K562 (cell line): ENCODE measurements around the gene ZNF350. TPM values are rescaled to one million over a fixed set of nuclear protein-coding genes. Genes with fewer than 3 reads are reported as not detected.
A peak's percentile ranks its signal among the peaks of the same experiment; 100 is the strongest.

Experiments
- ARID4B ChIP-seq: sonication (generic); formaldehyde crosslinking; IDR thresholded peaks from 2 replicates; pipeline ENCODE4 v1.8.0; 2022; ENCODE audit warnings: mild to moderate bottlenecking, missing genetic modification reagents
- HNRNPLL ChIP-seq: fragments of 200-400 bp; formaldehyde crosslinking; IDR thresholded peaks from 2 replicates; pipeline ENCODE4 v1.6.1; 2017; ENCODE audit warnings: low read length, low read depth, mild to moderate bottlenecking; ENCODE audit not compliant: poor library complexity, severe bottlenecking
- JUN ChIP-seq, 2 experiments: sonication (generic) in 1 of 2; formaldehyde crosslinking in 1 of 2; IDR thresholded peaks; 2 replicates each; pipeline versions ENCODE4 v1.6.1 to v1.8.0; 2012 to 2022; ENCODE audit warnings: borderline replicate concordance in 2 of 2, mild to moderate bottlenecking in 2 of 2, improper control_type of control experiment in 1 of 2, low read depth in 1 of 2, low read length in 1 of 2, missing genetic modification reagents in 1 of 2
- MCM5 ChIP-seq: fragments of 450-650 bp; IDR thresholded peaks from 2 replicates; pipeline ENCODE4 v1.6.1; 2016; ENCODE audit warnings: low read depth
- MTA1 ChIP-seq: fragments of 450-650 bp; IDR thresholded peaks from 2 replicates; pipeline ENCODE4 v1.6.1; 2017; ENCODE audit warnings: borderline replicate concordance
- SNIP1 ChIP-seq: fragments of 450-650 bp; IDR thresholded peaks from 2 replicates; pipeline ENCODE4 v1.7.1; 2017; ENCODE audit warnings: low read depth, mild to moderate bottlenecking
- SRSF9 ChIP-seq: fragments of 200-400 bp; formaldehyde crosslinking; IDR thresholded peaks from 2 replicates; pipeline ENCODE4 v1.6.1; 2017; ENCODE audit warnings: low read depth, low read length, borderline replicate concordance
- ZNF165 ChIP-seq: fragments of 250-450 bp; sonication (Bioruptor Pico); IDR thresholded peaks from 2 replicates; pipeline ENCODE4 v1.4.0; 2020; ENCODE audit warnings: borderline replicate concordance
- ZNF518B ChIP-seq: fragments of 250-450 bp; sonication (Bioruptor Pico); IDR thresholded peaks from 2 replicates; pipeline ENCODE4 v1.5.0; 2021; ENCODE audit warnings: mild to moderate bottlenecking, moderate library complexity
- ZNF77 ChIP-seq: fragments of 250-450 bp; sonication (Bioruptor Pico); IDR thresholded peaks from 2 replicates; pipeline ENCODE4 v1.5.0; 2020
- polyA plus RNA-seq, 8 experiments: library from polyadenylated mRNA; depleted of rRNA in 4 of 8; stranded (reverse) in 5 of 8; unstranded in 3 of 8; fragments of >200 nt; fragmentation: Nextera tagmentation in 2 of 8; fragmentation: Illumina TruSeq in 1 of 8; extraction: Ambion mirVana in 2 of 8; extraction: Trizol in 1 of 8; gene quantifications; 2 replicates each; pipeline versions ENCODE4 v1.2.1 to v1.2.3, GENCODE V29; 2011 to 2014; ENCODE audit warnings: inconsistent platforms in 1 of 8, missing spikeins in 1 of 8
- total RNA-seq, 7 experiments: library from RNA; depleted of rRNA in 6 of 7; stranded (reverse); fragments of >200 nt in 6 of 7; fragmentation: Illumina TruSeq in 2 of 7; extraction: Trizol in 2 of 7; gene quantifications; 2 replicates each; pipeline versions ENCODE4 v1.2.1 to v1.2.3, GENCODE V29; 2011 to 2021; ENCODE audit warnings: low replicate concordance in 1 of 7
- TF ChIP-seq, protein P1 (sequence below), 2 experiments: fragments of 450-650 bp; IDR thresholded peaks; 2 replicates each; pipeline ENCODE4 v1.6.1; 2018; ENCODE audit warnings: mild to moderate bottlenecking in 2 of 2, low read depth in 1 of 2; ENCODE audit not compliant: partially characterized antibody in 2 of 2

Gene ZNF350
- total and polyA plus RNA-seq, 9 of the 15 experiments (the other 6 are each of a cell fraction or from before 2014, with no cell fraction given): 1.7 to 4.8 (median 2.9) TPM

GRCh38 chr19:51986309-51987291 is at the start of gene ZNF350 (continued):
- peak; percentile 62; the same call in 1 of the 2 replicates for TF ChIP-seq ARID4B (CRISPR knock-in tag)
- no peak for TF ChIP-seq MCM5
- no peak for TF ChIP-seq ZNF165 (CRISPR knock-in tag)
- TF ChIP-seq MTA1: no peak
- TF ChIP-seq, protein P1, sequence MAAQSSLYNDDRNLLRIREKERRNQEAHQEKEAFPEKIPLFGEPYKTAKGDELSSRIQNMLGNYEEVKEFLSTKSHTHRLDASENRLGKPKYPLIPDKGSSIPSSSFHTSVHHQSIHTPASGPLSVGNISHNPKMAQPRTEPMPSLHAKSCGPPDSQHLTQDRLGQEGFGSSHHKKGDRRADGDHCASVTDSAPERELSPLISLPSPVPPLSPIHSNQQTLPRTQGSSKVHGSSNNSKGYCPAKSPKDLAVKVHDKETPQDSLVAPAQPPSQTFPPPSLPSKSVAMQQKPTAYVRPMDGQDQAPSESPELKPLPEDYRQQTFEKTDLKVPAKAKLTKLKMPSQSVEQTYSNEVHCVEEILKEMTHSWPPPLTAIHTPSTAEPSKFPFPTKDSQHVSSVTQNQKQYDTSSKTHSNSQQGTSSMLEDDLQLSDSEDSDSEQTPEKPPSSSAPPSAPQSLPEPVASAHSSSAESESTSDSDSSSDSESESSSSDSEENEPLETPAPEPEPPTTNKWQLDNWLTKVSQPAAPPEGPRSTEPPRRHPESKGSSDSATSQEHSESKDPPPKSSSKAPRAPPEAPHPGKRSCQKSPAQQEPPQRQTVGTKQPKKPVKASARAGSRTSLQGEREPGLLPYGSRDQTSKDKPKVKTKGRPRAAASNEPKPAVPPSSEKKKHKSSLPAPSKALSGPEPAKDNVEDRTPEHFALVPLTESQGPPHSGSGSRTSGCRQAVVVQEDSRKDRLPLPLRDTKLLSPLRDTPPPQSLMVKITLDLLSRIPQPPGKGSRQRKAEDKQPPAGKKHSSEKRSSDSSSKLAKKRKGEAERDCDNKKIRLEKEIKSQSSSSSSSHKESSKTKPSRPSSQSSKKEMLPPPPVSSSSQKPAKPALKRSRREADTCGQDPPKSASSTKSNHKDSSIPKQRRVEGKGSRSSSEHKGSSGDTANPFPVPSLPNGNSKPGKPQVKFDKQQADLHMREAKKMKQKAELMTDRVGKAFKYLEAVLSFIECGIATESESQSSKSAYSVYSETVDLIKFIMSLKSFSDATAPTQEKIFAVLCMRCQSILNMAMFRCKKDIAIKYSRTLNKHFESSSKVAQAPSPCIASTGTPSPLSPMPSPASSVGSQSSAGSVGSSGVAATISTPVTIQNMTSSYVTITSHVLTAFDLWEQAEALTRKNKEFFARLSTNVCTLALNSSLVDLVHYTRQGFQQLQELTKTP (IDR thresholded peaks at IDR 0.05; ENCODE audit: low read depth in 1 of 2, partially characterized antibody in 2 of 2): peak in 1 of 2 experiments; percentile 63
- TF ChIP-seq JUN (IDR thresholded peaks at IDR 0.05; ENCODE audit: borderline replicate concordance, low read depth, low read length): no peak
- no peak for TF ChIP-seq JUN (CRISPR knock-in tag; IDR thresholded peaks at IDR 0.05; ENCODE audit: borderline replicate concordance)
- TF ChIP-seq HNRNPLL: peak; percentile 70
- TF ChIP-seq ZNF77: no peak
- no peak for TF ChIP-seq SRSF9
- TF ChIP-seq SNIP1: no peak
- TF ChIP-seq ZNF518B (CRISPR knock-in tag): no peak
